B cell (primary cell): ENCODE measurements around the gene RNF220.

ENCODE experiments used
- EZH2 ChIP-seq: IDR thresholded peaks from 2 replicates; pipeline ENCODE4 v1.6.1; 2012; ENCODE audit warnings: borderline replicate concordance, low read depth, mild to moderate bottlenecking, moderate library complexity, low read length; ENCODE audit not compliant: insufficient read depth, poor library complexity, severe bottlenecking
- TF ChIP-seq, protein P1 (sequence below): fragments of 200-600 bp; IDR thresholded peaks from one replicate; pipeline ENCODE4 v1.8.0; 2022; ENCODE audit warnings: antibody characterized with exemption, mild to moderate bottlenecking

- no peak for TF ChIP-seq EZH2
- TF ChIP-seq, protein P1, sequence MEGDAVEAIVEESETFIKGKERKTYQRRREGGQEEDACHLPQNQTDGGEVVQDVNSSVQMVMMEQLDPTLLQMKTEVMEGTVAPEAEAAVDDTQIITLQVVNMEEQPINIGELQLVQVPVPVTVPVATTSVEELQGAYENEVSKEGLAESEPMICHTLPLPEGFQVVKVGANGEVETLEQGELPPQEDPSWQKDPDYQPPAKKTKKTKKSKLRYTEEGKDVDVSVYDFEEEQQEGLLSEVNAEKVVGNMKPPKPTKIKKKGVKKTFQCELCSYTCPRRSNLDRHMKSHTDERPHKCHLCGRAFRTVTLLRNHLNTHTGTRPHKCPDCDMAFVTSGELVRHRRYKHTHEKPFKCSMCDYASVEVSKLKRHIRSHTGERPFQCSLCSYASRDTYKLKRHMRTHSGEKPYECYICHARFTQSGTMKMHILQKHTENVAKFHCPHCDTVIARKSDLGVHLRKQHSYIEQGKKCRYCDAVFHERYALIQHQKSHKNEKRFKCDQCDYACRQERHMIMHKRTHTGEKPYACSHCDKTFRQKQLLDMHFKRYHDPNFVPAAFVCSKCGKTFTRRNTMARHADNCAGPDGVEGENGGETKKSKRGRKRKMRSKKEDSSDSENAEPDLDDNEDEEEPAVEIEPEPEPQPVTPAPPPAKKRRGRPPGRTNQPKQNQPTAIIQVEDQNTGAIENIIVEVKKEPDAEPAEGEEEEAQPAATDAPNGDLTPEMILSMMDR: no peak
Observed at GRCh38 chr1:44534771-44535170, 129.7 kb downstream of the RNF220 start.
